GM12878 (cell line): ENCODE measurements around the gene TRABD. TPM values are rescaled to one million over a fixed set of nuclear protein-coding genes. Genes with fewer than 3 reads are reported as not detected.

Experiments used
- ATAC-seq: fragments of 200-7000 bp; cut with Tn5 transposase; 3 replicates; pipeline ENCODE4 v1.9.1; 2020; ENCODE audit warnings: mild to moderate bottlenecking, moderate library complexity
- BruUV-seq: library from RNA; stranded (reverse); fragments of 400-500 nt; replicated peaks from 2 replicates; lab custom pipeline; 2021; lab: Mats Ljungman, UMichigan
- CTCF ChIA-PET: fragments of 300-600 bp; sonication (Branson Sonifier 250); formaldehyde crosslinking; extraction: SDS; loops from one replicate; lab custom pipeline; 2021; ENCODE audit warnings: inconsistent platforms; lab: Yijun Ruan, JAX
- POLR2A ChIA-PET: fragments of 350-600 bp; formaldehyde crosslinking; extraction: SDS; loops from one replicate; lab custom pipeline; 2021; ENCODE audit warnings: inconsistent platforms; lab: Charles Lee
- RAD21 ChIA-PET: fragments of 300-600 bp; sonication (Branson Sonifier 250); formaldehyde crosslinking; loops from one replicate; lab custom pipeline; 2023; ENCODE audit warnings: antibody characterized with exemption; ENCODE audit not compliant: unreplicated experiment; lab: Charles Lee
- SMC1A ChIA-PET: fragments of 300-600 bp; sonication (Branson Sonifier 250); formaldehyde crosslinking; loops from one replicate; lab custom pipeline; 2023; ENCODE audit not compliant: unreplicated experiment, uncharacterized antibody; lab: Charles Lee
- DNase-seq: peaks from one replicate; pipeline ENCODE4 v3.0.0-alpha.2; 2011; ENCODE audit warnings: low read depth, low spot score
- FAIRE-seq: peaks from 3 replicates; lab custom pipeline; 2011; peaks lifted over from hg19 to GRCh38; lab: Jason Lieb, UNC
- H2AFZ ChIP-seq: 2 replicates; pipeline ENCODE4 v1.6.0; 2011; ENCODE audit warnings: low read depth, low read length, control low read depth; ENCODE audit not compliant: control insufficient read depth
- H3K27ac ChIP-seq: 2 replicates; pipeline ENCODE4 v1.5.1; 2011; ENCODE audit warnings: control low read depth; ENCODE audit not compliant: control insufficient read depth, insufficient read depth
- H3K27me3 ChIP-seq, 2 experiments: replicated peaks in 1 of 2; 2 replicates each; pipeline versions ENCODE4 v1.6.0 to v1.6.1; 2011; ENCODE audit warnings: low read length in 1 of 2; ENCODE audit not compliant: control insufficient read depth in 2 of 2, insufficient read depth in 2 of 2
- H3K36me3 ChIP-seq, 2 experiments: 2 replicates each; pipeline ENCODE4 v1.5.1; 2011; ENCODE audit warnings: low read length in 1 of 2; ENCODE audit not compliant: control insufficient read depth in 2 of 2, insufficient read depth in 2 of 2
- H3K4me1 ChIP-seq: 2 replicates; pipeline ENCODE4 v1.6.1; 2011; ENCODE audit warnings: mild to moderate bottlenecking, low read length, moderate library complexity, mixed read lengths; ENCODE audit not compliant: control insufficient read depth, insufficient read depth
- H3K4me2 ChIP-seq: 2 replicates; pipeline ENCODE4 v1.6.0; 2011; ENCODE audit warnings: control low read depth; ENCODE audit not compliant: control insufficient read depth, insufficient read depth
- H3K4me3 ChIP-seq: fragments of 200-600 bp; sonication (generic); 2 replicates; pipeline ENCODE4 v1.5.1; 2016
- H3K79me2 ChIP-seq: 2 replicates; pipeline ENCODE4 v1.6.0; 2011; ENCODE audit warnings: low read length; ENCODE audit not compliant: control insufficient read depth, insufficient read depth
- H3K9ac ChIP-seq: 2 replicates; pipeline ENCODE4 v1.8.0; 2011; ENCODE audit warnings: low read length, control low read depth, mixed read lengths; ENCODE audit not compliant: control insufficient read depth, insufficient read depth
- H3K9me3 ChIP-seq: replicated peaks from 3 replicates; pipeline ENCODE4 v1.5.1; 2011; ENCODE audit warnings: mild to moderate bottlenecking, low read length; ENCODE audit not compliant: control insufficient read depth, insufficient read depth
- H4K20me1 ChIP-seq: 2 replicates; pipeline ENCODE4 v1.6.0; 2011; ENCODE audit not compliant: control insufficient read depth, insufficient read depth
- CBFB ChIP-seq: IDR thresholded peaks from 2 replicates; pipeline ENCODE4 v1.6.1; 2016; ENCODE audit warnings: antibody characterized with exemption, low read depth
- CUX1 ChIP-seq: IDR thresholded peaks from 2 replicates; pipeline ENCODE4 v1.6.1; 2012; ENCODE audit warnings: improper control_type of control experiment, low read depth, low read length; ENCODE audit not compliant: insufficient replicate concordance
- SKIL ChIP-seq: fragments of 450-650 bp; IDR thresholded peaks from 2 replicates; pipeline ENCODE4 v1.6.1; 2017; ENCODE audit warnings: mild to moderate bottlenecking, low read depth, inconsistent platforms; ENCODE audit not compliant: poor library complexity, severe bottlenecking
- SPI1 ChIP-seq: IDR thresholded peaks from 2 replicates; pipeline ENCODE4 v1.6.1; 2011; ENCODE audit warnings: low read depth, mild to moderate bottlenecking, low read length, moderate library complexity, borderline replicate concordance; ENCODE audit not compliant: insufficient read depth
- ZNF622 ChIP-seq: fragments of 450-650 bp; IDR thresholded peaks from 2 replicates; pipeline ENCODE4 v1.6.1; 2017; ENCODE audit warnings: mild to moderate bottlenecking, inconsistent platforms
- WGBS: methylation state at CpG from one replicate; pipeline ENCODE4 v1.1.6; 2016; ENCODE audit warnings: low lambda C conversion rate; ENCODE audit not compliant: insufficient replicate concordance, insufficient coverage; ENCODE audit errors: missing lambda C conversion rate; 5-methylcytosine and 5-hydroxymethylcytosine counted together
- in situ Hi-C: fragments of 300-500 bp; cut with MboI; formaldehyde crosslinking; loops from 9 replicates; pipeline ENCODE4 v1.14.3; 2018; ENCODE audit warnings: mixed read lengths
- intact Hi-C: fragments of 100-400 bp; cut with micrococcal nuclease; formaldehyde crosslinking; loops from one replicate; pipeline ENCODE4 v1.14.2; 2022; ENCODE audit not compliant: unreplicated experiment
- polyA plus RNA-seq, 11 experiments: library from polyadenylated mRNA; depleted of rRNA in 4 of 11; unstranded in 6 of 11; stranded (reverse) in 5 of 11; fragments of >200 nt; fragmentation: Nextera tagmentation in 4 of 11; fragmentation: Illumina TruSeq in 1 of 11; extraction: Ambion mirVana in 4 of 11; extraction: Trizol in 1 of 11; gene quantifications; 1 replicate in 1 of 11; 2 replicates in 10 of 11; pipeline versions ENCODE4 v1.2.1 to v1.2.3, GENCODE V29; 2011 to 2016; ENCODE audit warnings: inconsistent platforms in 2 of 11, missing spikeins in 2 of 11, low read depth in 1 of 11
- total RNA-seq, 4 experiments: library from RNA; depleted of rRNA in 3 of 4; stranded (reverse); fragments of >200 nt in 3 of 4; fragmentation: Illumina TruSeq in 1 of 4; extraction: Trizol in 1 of 4; gene quantifications; 2 replicates each; pipeline versions ENCODE4 v1.2.1 to v1.2.3, GENCODE V29; 2013 to 2021

TRABD gene
- total and polyA plus RNA-seq, 10 of the 15 experiments (the other 5 are each of a cell fraction or from before 2014, with no cell fraction given) = 0.43 to 116 (median 58.1) TPM

- Histone ChIP-seq H3K36me3 (no peaks in the 10 kb centered on the region), H3K27me3 (no peaks in the 10 kb centered on the region; a peak in 2 of 4 replicates), H4K20me1 (no peaks in the 10 kb centered on the region), H3K4me3 (no peak overlapping the region), H3K4me1 (peaks cover 3% of the 10 kb centered on the region; the same call in 1 of the 2 replicates), H3K4me2 (no peak overlapping the region), H3K9me3 (no peaks in the 10 kb centered on the region), H3K27ac (no peak overlapping the region), H3K9ac (no peak overlapping the region), H3K79me2 (no peaks in the 10 kb centered on the region), H2AFZ (no peak overlapping the region)
- POLR2A ChIA-PET = interaction anchor here (0.6 kb wide), 1 partner anchor 156 kb away, joined by 6 read pairs; no protein-coding TSS in a partner anchor
- DNase-seq (no peak), FAIRE-seq (no peak), ATAC-seq (no peak)
- SMC1A ChIA-PET = no interaction called here
- TF ChIP-seq SPI1 = no peak
- TF ChIP-seq SKIL = no peak
- no peak for TF ChIP-seq CBFB
- TF ChIP-seq CUX1 = no peak
- no peak for TF ChIP-seq ZNF622
- CTCF ChIA-PET = no interaction called here
- no TSS peak for BruUV-seq
- RAD21 ChIA-PET = no interaction called here
- 77% methylated on average over 9 of the region's 9 CpGs for WGBS
- intact Hi-C loops = no loop called here
- in situ Hi-C loops = no loop called here
Observed at GRCh38 chr22:50138988-50139387, 46.7 kb upstream of the TRABD start.
